AG09319 (cell line): Measurements from ENCODE around the gene FGF1.

ENCODE experiments used
- DNase-seq: peaks from one replicate; pipeline ENCODE4 v3.0.0-alpha.2; 2010; ENCODE audit warnings: low read depth; ENCODE audit errors: extremely low read depth
- TF ChIP-seq, protein P1 (sequence below): IDR thresholded peaks from 2 replicates; pipeline ENCODE4 v1.5.1; 2011; ENCODE audit warnings: low read depth, mild to moderate bottlenecking, inconsistent platforms, low read length, moderate library complexity

FGF1 gene

DNA sequence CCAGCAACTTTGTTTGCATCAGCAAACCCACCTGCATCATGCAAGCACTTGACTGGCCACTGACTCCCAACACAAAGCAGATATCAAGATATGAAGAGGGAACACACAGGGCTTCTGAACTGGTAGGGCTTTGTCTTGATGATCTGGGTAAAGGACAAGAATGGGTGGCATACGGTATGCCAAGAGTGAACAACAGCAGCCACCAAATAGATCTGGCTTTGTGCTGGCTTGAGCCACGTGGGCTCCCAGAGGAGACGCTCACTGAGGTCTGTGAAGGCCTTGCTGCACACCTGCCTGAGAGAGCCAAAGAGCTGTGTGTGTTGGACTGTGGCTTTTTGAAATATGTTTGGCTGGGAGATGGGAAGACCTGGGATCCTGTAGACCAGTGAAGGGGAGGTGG is 43.5 kb downstream of the FGF1 start:
- no peak for DNase-seq
- TF ChIP-seq, protein P1, sequence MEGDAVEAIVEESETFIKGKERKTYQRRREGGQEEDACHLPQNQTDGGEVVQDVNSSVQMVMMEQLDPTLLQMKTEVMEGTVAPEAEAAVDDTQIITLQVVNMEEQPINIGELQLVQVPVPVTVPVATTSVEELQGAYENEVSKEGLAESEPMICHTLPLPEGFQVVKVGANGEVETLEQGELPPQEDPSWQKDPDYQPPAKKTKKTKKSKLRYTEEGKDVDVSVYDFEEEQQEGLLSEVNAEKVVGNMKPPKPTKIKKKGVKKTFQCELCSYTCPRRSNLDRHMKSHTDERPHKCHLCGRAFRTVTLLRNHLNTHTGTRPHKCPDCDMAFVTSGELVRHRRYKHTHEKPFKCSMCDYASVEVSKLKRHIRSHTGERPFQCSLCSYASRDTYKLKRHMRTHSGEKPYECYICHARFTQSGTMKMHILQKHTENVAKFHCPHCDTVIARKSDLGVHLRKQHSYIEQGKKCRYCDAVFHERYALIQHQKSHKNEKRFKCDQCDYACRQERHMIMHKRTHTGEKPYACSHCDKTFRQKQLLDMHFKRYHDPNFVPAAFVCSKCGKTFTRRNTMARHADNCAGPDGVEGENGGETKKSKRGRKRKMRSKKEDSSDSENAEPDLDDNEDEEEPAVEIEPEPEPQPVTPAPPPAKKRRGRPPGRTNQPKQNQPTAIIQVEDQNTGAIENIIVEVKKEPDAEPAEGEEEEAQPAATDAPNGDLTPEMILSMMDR, result no peak

DNA sequence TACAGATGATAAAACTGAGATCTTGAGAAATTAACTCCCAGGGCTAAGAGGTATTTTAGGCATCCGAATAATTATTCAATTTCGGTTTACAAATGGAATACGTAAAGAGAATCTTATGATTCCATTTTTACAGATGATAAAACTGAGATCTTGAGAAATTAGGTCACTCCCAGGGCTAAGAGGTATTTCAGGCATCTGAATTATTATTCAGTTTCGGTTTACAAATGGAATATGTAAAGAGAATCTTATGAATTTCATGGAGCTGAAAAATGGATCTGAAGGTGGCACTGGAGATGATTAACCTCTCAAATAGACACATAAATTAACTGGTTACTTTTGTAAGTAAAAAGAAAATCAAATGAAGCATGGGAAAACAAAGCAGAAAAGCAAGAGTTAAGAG is 44.2 kb downstream of the FGF1 start:
- no peak for DNase-seq
- TF ChIP-seq, protein P1, result no peak

DNA sequence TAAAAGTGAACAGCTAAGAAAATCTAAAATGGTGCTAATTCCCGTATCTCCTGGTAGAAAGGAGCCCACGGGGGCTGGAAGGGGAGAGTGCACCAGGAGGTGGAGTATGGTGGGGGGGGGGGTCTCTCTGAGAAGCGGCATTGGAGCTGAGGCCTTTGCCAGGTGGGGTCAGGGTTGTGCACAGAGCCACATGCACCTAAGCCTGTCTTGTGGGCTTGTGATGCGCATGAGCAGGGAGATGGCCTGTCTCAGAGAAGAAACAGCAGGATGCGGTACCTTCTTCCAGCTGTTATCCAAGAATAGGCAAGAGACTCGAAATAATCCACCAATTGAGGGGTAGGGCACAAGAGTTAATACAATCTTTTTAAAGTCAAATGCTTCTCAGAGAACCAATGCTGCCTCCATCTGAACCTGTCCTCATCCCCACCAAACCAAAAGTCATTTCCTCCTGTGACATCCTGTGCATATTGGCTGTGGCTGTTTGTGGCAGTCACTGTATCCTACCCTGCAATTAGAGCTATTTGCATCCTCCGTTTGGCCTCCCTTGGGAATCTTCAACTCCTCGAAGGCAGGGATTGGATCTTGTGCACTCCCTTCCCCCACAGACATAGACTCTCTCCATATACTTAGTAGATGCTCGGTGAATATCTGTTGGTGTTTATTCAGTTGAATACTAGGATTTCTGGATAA is 45.4 kb downstream of the FGF1 start:
- DNase-seq, result no peak
- TF ChIP-seq, protein P1, result no peak

DNA sequence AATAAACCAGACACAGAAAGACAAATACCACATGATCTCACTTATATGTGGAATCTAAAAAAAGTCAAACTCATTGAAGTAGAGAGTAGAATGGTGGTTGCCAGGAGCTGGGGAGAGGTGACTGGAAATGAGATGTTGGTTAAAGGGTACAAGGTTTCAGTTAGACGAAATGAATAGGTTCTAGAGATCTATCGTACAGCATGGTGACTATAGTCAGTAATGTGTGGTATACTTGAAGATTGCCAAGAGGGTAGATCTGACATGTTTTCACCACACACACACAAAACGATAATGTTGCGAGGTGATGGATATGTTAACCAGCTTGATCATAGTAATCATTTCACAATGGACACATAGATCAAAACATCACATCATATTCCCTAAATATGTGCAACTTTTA is 46.4 kb downstream of the FGF1 start:
- TF ChIP-seq, protein P1, result no peak
- no peak for DNase-seq

DNA sequence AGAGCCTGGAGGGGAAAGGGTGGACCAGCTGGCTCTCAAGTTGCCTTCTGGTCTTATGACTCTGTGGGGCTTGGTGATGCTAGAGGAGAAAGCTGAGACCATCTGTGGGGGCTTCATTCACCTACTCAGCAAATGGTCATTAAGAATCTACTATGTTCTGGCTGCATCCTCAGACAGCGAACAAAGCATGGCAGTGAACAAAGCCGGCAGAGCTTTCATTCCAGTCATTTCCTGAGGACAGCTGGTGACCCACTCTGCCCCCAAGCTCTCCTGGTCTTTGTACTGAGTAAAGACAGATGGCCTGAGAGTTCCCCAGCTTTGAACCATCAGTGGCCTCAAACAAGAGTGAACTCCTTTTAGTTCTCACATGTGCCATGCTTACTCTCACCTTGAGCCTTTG is 48.0 kb downstream of the FGF1 start:
- DNase-seq, result no peak
- TF ChIP-seq, protein P1, result no peak

DNA sequence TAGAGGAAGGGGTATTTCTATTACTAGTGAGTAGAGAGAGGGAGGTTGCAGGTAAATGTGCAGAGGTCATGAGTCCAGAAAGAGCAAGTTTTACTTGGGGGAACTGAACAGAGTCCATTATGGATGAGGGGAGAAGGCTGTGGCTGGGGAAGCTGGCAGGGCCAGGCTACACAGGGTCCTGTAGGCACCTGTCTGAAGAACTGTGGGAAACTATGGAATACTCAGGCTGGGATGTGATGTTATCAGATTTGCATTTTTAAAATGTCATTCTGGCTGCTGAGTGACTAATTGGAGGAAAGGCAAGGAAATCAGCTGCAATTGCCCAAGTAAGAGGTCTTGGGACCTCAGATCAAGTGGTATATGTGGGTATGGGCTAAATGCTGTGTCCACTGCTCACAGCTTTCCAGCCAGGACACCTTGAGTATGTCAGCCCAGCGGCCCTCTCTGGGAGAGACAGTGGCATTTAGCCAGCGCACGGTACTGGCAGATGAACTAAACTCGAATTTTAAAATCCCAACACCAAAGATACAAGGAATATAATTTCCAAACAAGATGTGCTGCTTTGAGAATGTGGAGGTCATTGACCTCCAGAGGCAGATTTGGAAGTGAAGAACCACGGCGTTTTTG is 49.1 kb downstream of the FGF1 start:
- no peak for DNase-seq
- TF ChIP-seq, protein P1, result no peak

DNA sequence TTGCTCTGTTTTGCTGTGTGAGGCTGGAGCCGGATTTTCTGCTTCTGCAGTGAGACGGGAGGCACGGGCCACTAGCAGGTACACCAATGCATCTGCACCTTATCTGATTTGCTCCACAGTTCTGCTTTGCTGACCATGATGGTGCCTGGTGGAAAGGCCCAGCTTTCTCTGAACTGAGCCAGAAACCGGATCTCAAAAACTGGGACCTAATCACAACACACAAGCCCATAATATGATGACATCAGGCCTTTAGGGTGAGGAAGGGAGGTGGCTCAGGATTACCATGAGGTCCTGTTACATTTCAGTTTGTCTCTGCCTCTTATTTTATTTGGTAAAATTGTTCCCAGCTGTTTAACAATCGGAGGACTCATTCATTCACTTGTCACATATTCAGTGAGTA is 49.8 kb downstream of the FGF1 start:
- TF ChIP-seq, protein P1, result no peak
- DNase-seq, result no peak
